Measurements from ENCODE around the gene NATD1. TPM values are rescaled to one million over a fixed set of nuclear protein-coding genes. Genes with fewer than 3 reads are reported as not detected.

The NATD1 gene
- total and polyA plus RNA-seq, 11 donors: 8.0 to 38.4 (median 18.7) TPM

DNA sequence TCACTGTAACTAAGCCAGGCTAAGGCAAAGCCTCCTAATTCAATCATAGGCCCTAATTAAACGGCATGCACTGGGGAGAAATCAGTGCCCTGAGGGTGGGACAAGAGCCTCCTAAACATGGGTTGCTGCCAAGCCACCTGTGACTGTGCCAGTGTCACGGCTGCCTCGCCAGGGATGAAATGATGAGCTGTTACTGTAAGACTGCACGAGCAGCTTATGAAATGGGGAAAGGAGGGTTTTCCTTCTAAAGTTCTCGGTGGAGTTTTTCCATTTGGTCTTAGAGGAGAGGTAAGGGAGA lies 52.0 kb downstream of the NATD1 start:
- H3K27me3 ChIP-seq: no peaks in the 10 kb centered on the region
- H3K36me3 ChIP-seq: peaks cover 0 to 58% (median 25%) of the 10 kb centered on the region in 9 donors
- no peak overlapping the region for H3K27ac ChIP-seq
- DNase-seq (peak in 2 of 5 donors; percentile 50 to 54), ATAC-seq (peak in 2 of 4 donors; percentile 46 to 56)
- no peak overlapping the region for H3K4me3 ChIP-seq
- TF ChIP-seq, protein P1, sequence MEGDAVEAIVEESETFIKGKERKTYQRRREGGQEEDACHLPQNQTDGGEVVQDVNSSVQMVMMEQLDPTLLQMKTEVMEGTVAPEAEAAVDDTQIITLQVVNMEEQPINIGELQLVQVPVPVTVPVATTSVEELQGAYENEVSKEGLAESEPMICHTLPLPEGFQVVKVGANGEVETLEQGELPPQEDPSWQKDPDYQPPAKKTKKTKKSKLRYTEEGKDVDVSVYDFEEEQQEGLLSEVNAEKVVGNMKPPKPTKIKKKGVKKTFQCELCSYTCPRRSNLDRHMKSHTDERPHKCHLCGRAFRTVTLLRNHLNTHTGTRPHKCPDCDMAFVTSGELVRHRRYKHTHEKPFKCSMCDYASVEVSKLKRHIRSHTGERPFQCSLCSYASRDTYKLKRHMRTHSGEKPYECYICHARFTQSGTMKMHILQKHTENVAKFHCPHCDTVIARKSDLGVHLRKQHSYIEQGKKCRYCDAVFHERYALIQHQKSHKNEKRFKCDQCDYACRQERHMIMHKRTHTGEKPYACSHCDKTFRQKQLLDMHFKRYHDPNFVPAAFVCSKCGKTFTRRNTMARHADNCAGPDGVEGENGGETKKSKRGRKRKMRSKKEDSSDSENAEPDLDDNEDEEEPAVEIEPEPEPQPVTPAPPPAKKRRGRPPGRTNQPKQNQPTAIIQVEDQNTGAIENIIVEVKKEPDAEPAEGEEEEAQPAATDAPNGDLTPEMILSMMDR (IDR thresholded peaks at IDR 0.05): no peak
- no peak for TF ChIP-seq POLR2A (IDR thresholded peaks at IDR 0.05)
- no peaks in the 10 kb centered on the region for H3K9me3 ChIP-seq
- intact Hi-C loops (cut with DNase I): no loop called here
- H3K4me1 ChIP-seq: peaks cover 0 to 65% (median 32%) of the 10 kb centered on the region in 12 donors
- WGBS, 4 donors: 30 to 61% (median 42%) methylated on average over 5 of the region's 5 CpGs

DNA sequence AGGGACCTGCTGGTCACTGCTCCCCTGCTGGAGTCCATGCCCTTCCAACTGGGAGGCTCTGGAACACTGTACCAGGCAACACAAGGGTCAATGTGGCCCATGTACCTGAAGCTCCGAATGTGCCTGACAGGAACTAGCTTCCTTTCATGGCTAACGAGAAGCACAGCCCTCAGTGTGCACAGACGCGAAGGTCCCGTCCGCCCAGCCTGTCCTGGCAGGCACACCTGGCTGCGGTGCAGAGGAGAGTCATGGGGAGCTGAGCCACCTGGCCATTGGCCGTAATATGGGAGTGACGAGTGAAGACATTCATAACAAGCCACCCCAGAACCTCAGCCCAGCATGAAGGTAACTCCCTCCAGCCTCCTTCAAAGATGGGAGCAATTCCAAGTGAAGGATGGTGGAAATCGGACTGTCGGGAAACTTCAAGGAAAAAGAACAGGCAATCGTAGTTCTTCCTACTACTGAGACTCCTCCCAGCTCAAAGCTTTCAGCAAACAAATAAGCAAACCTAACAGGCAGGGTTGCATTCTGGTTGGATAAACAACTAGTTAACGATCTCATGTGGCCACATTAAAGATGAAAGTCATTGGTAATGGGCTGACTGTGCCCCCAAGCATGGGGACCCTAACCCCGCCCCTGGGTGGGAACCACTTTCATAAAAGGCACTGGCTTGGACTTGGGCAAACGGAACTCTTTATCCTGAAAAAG lies 52.5 kb downstream of the NATD1 start:
- H3K36me3 ChIP-seq: peaks cover 0 to 57% (median 25%) of the 10 kb centered on the region in 9 donors
- H3K4me3 ChIP-seq: no peak overlapping the region
- TF ChIP-seq POLR2A (IDR thresholded peaks at IDR 0.05): no peak
- TF ChIP-seq, protein P1 (IDR thresholded peaks at IDR 0.05): no peak
- intact Hi-C loops (cut with DNase I): no loop called here
- 65 to 79% (median 71%) methylated on average over 12 to 15 of the region's 15 CpGs for WGBS, 4 donors
- H3K4me1 ChIP-seq: peaks cover 0 to 62% (median 32%) of the 10 kb centered on the region in 12 donors
- no peaks in the 10 kb centered on the region for H3K27me3 ChIP-seq
- no peak overlapping the region for H3K27ac ChIP-seq
- no peak for ATAC-seq
- no peak for DNase-seq
- no peaks in the 10 kb centered on the region for H3K9me3 ChIP-seq

DNA sequence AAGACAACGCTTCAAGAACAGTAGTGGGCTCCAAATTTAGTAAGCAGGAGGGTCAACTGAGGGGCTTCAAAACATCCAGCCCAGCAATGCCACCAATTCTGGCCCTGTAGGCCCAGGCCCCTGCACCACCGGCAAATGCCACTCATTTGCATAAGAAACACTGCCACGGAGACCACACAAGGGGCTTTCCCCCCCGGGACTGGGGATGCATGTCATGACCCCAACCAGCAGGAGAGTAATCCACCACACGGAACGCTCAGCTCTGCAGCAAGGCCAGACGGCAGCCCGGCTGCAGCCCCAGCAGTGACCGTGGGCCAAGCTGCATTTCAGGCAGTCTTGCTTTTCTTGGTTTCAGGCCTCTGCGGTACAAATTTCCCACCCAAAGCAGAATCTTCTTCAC lies 53.4 kb downstream of the NATD1 start:
- 67 to 75% (median 73%) methylated on average over 9 to 10 of the region's 10 CpGs for WGBS, 4 donors

DNA sequence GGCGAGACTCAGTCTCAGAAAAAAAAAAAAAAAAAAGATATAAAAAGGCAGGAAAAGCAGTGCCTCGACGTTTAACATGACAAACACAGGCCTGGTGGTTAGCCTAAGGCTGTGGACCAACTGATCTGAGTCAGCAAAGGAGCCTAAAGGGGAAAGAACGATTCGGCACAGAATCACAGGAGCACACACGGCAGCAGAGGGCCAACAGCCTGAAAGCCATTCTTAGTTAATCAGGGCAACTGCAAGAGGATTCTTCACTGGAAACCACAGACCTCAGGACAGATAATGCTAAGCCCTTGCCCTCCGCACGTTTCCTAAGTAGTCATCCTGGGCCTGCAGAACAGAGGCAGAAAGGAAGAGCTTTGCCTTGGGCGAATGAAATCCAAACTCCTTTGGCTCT lies 53.9 kb downstream of the NATD1 start:
- Histone ChIP-seq H3K4me1 (peaks cover 0 to 57% (median 32%) of the 10 kb centered on the region in 12 donors), H3K4me3 (no peak overlapping the region), H3K36me3 (peaks cover 0 to 47% (median 25%) of the 10 kb centered on the region in 9 donors), H3K27me3 (no peaks in the 10 kb centered on the region), H3K27ac (no peak overlapping the region), H3K9me3 (no peaks in the 10 kb centered on the region)
- DNase-seq (no peak), ATAC-seq (no peak)
- intact Hi-C loops (cut with DNase I): no loop called here
- no peak for TF ChIP-seq POLR2A (IDR thresholded peaks at IDR 0.05)
- TF ChIP-seq, protein P1 (IDR thresholded peaks at IDR 0.05): no peak
- 42 to 56% (median 47%) methylated on average over 9 of the region's 9 CpGs for WGBS, 4 donors

More for the DNA sequence above, 53.4 kb downstream of the NATD1 start:
- H3K4me1 ChIP-seq: peaks cover 0 to 59% (median 31%) of the 10 kb centered on the region in 12 donors
- no peak for TF ChIP-seq POLR2A (IDR thresholded peaks at IDR 0.05)
- TF ChIP-seq, protein P1 (IDR thresholded peaks at IDR 0.05): no peak
- no peak for DNase-seq
- H3K4me3 ChIP-seq: no peak overlapping the region
- H3K9me3 ChIP-seq: no peaks in the 10 kb centered on the region
- intact Hi-C loops (cut with DNase I): no loop called here
- H3K27ac ChIP-seq: no peak overlapping the region
- ATAC-seq: no peak
- H3K36me3 ChIP-seq: peaks cover 0 to 50% (median 25%) of the 10 kb centered on the region in 9 donors
- H3K27me3 ChIP-seq: no peaks in the 10 kb centered on the region
